ENCODE data around the gene SEC11A.

SEC11A gene

GRCh38 chr15:84702961-84703482 is 12.9 kb downstream of the SEC11A start:
- TF ChIP-seq USF1 (IDR thresholded peaks at IDR 0.05), result no peak
- TF ChIP-seq EP300 (IDR thresholded peaks at IDR 0.05; ENCODE audit: borderline replicate concordance), result no peak
- TF ChIP-seq CREB1 (IDR thresholded peaks at IDR 0.05; ENCODE audit: low read depth), result no peak
- TF ChIP-seq YY1 (IDR thresholded peaks at IDR 0.05; ENCODE audit: low read depth), result no peak
- TF ChIP-seq TEAD4 (IDR thresholded peaks at IDR 0.05), result no peak
- TF ChIP-seq REST (IDR thresholded peaks at IDR 0.05; ENCODE audit: low read depth), result no peak
- no peak for TF ChIP-seq NFIC (IDR thresholded peaks at IDR 0.05)
- no peak for TF ChIP-seq RAD21 (IDR thresholded peaks at IDR 0.05; ENCODE audit: low read depth)
- TF ChIP-seq TCF12 (IDR thresholded peaks at IDR 0.05; ENCODE audit: low read depth), result no peak
- no peak for TF ChIP-seq MAX (IDR thresholded peaks at IDR 0.05)
- TF ChIP-seq CEBPB (IDR thresholded peaks at IDR 0.05), result no peak
- TF ChIP-seq TAF1 (IDR thresholded peaks at IDR 0.05; ENCODE audit: low read depth), result no peak

GRCh38 chr15:84699538-84700191 is 16.3 kb downstream of the SEC11A start:
- TF ChIP-seq TCF12 (IDR thresholded peaks at IDR 0.05; ENCODE audit: low read depth) (no peak), EGR1 (IDR thresholded peaks at IDR 0.05) (no peak), USF1 (IDR thresholded peaks at IDR 0.05) (no peak)

- TF ChIP-seq CEBPB (IDR thresholded peaks at IDR 0.05), result no peak
- no peak for TF ChIP-seq TAF1 (IDR thresholded peaks at IDR 0.05; ENCODE audit: low read depth)
- no peak for TF ChIP-seq RAD21 (IDR thresholded peaks at IDR 0.05; ENCODE audit: low read depth)
- TF ChIP-seq NFIC (IDR thresholded peaks at IDR 0.05), result no peak
- TF ChIP-seq TEAD4 (IDR thresholded peaks at IDR 0.05), result no peak
- TF ChIP-seq EGR1 (IDR thresholded peaks at IDR 0.05), result no peak
- no peak for TF ChIP-seq MAX (IDR thresholded peaks at IDR 0.05)
These were observed 18.5 kb downstream of the SEC11A start for GRCh38 chr15:84697236-84697990.

- TF ChIP-seq REST (IDR thresholded peaks at IDR 0.05; ENCODE audit: low read depth) (no peak), USF1 (IDR thresholded peaks at IDR 0.05) (no peak), RAD21 (IDR thresholded peaks at IDR 0.05; ENCODE audit: low read depth) (no peak), TCF12 (IDR thresholded peaks at IDR 0.05; ENCODE audit: low read depth) (no peak), NFIC (IDR thresholded peaks at IDR 0.05) (no peak), CREB1 (IDR thresholded peaks at IDR 0.05; ENCODE audit: low read depth) (no peak)
These were observed 19.2 kb downstream of the SEC11A start for GRCh38 chr15:84696757-84697156.

- no peak for TF ChIP-seq FOXM1 (IDR thresholded peaks at IDR 0.05; ENCODE audit: borderline replicate concordance, low read depth)
- no peak for TF ChIP-seq NFIC (IDR thresholded peaks at IDR 0.05)
- TF ChIP-seq CEBPB (IDR thresholded peaks at IDR 0.05), result no peak
- no peak for TF ChIP-seq EGR1 (IDR thresholded peaks at IDR 0.05)
These were observed 25.6 kb downstream of the SEC11A start for GRCh38 chr15:84690342-84690741.

- no peak for TF ChIP-seq ZBTB7A (IDR thresholded peaks at IDR 0.05; ENCODE audit: low read depth)
- no peak for TF ChIP-seq RAD21 (IDR thresholded peaks at IDR 0.05; ENCODE audit: low read depth)
- no peak for TF ChIP-seq EGR1 (IDR thresholded peaks at IDR 0.05)
- no peak for TF ChIP-seq CREB1 (IDR thresholded peaks at IDR 0.05; ENCODE audit: low read depth)
- TF ChIP-seq MAX (IDR thresholded peaks at IDR 0.05), result no peak
- no peak for TF ChIP-seq FOXM1 (IDR thresholded peaks at IDR 0.05; ENCODE audit: borderline replicate concordance, low read depth)
- no peak for TF ChIP-seq YY1 (IDR thresholded peaks at IDR 0.05; ENCODE audit: low read depth)
- TF ChIP-seq CEBPB (IDR thresholded peaks at IDR 0.05), result no peak
- TF ChIP-seq EP300 (IDR thresholded peaks at IDR 0.05; ENCODE audit: borderline replicate concordance), result no peak
- no peak for TF ChIP-seq REST (IDR thresholded peaks at IDR 0.05; ENCODE audit: low read depth)
- no peak for TF ChIP-seq TAF1 (IDR thresholded peaks at IDR 0.05; ENCODE audit: low read depth)
- TF ChIP-seq TCF12 (IDR thresholded peaks at IDR 0.05; ENCODE audit: low read depth), result no peak
- no peak for TF ChIP-seq USF1 (IDR thresholded peaks at IDR 0.05)
- TF ChIP-seq NFIC (IDR thresholded peaks at IDR 0.05), result no peak
- no peak for TF ChIP-seq TEAD4 (IDR thresholded peaks at IDR 0.05)
These were observed 26.1 kb downstream of the SEC11A start for GRCh38 chr15:84689858-84690257.
